GM19099 (cell line): ENCODE data around the gene TNFRSF12A.

ENCODE experiments used
- POLR2A ChIP-seq: IDR thresholded peaks from 3 replicates; pipeline ENCODE4 v1.6.1; 2011; ENCODE audit warnings: low read depth; ENCODE audit not compliant: insufficient read length; ENCODE audit errors: extremely low read depth

Gene TNFRSF12A

DNA sequence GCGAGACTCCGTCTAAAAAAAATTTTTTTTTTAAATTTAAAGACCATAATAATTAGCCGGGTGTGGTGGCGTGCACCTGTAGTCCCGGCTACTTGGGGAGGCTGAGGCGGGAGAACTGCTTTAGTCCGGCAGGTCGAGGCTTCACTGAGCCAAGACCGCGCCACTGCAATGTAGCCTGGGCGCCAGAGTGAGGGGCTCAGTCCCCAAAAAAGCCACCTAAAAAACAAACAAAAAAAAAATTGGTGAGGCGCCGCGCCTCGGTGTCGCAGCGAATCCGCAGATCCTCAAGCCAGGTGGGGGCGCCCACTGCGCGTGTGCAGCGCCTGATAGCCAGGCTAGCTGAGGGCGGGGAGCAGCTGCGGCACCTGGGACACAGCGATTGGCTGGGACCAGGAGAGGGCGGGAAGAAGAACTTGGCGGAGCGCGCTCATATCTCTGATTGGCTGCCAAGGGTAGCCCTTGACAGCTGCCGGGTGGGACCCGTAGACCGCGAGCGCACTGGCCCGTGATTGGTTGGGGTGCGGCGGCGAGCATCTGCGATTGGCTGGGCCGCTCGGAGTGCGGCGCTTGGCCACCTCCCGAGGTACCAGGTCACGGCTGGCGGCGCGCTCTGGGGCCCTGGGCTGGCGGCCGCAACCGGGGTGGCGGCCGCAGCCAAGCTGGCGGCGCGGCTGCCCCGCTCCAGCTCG lies 16.4 kb upstream of the TNFRSF12A start:
- TF ChIP-seq POLR2A, result no peak

- TF ChIP-seq POLR2A, result no peak
These were observed 15.8 kb upstream of the TNFRSF12A start for GRCh38 chr16:3004319-3004718.

GRCh38 chr16:3004781-3005284 lies 15.3 kb upstream of the TNFRSF12A start:
- no peak for TF ChIP-seq POLR2A

- no peak for TF ChIP-seq POLR2A
These were observed 12.9 kb upstream of the TNFRSF12A start for GRCh38 chr16:3007059-3007956.

GRCh38 chr16:3007957-3008689 lies 12.0 kb upstream of the TNFRSF12A start:
- no peak for TF ChIP-seq POLR2A

DNA sequence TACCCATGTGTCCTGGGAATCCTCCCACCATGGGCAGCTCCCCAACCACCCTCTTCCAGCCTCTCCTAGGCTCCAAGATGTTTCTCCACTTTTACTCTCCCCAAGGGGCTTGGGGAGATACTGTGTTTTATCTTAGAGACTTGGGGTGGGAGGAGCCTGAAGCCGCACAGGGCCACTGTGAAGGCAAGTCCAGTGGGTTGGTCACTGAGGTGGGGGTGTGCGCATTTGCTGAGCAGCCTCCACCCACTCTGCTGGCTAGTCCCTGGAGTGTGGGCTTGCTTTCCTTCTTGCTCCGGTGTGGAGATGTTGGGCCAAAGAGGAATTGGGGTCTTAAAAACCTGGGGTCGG lies 11.5 kb upstream of the TNFRSF12A start:
- no peak for TF ChIP-seq POLR2A

- TF ChIP-seq POLR2A, result no peak
These were observed 10.4 kb upstream of the TNFRSF12A start for GRCh38 chr16:3009568-3010390.

DNA sequence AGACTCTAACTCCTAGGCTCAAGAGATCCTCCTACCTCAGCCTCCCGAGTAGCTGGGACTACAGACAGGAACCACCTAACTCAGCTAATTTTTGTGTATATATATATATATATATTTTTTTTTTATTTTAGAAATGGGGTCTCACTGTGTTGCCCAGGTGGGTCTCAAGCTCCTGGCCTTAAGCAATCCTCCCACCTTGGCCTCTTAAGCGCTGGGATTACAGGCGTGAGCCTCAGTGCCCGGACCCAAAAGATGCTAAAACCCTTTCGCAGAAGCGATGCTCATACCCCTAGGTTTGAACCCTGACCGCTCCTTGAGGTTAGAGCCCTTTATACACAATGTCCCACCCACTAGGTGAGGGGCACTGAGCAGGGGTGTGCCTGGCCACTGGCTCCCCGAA lies 9.7 kb upstream of the TNFRSF12A start:
- no peak for TF ChIP-seq POLR2A

GRCh38 chr16:3012246-3012645 lies 7.9 kb upstream of the TNFRSF12A start:
- no peak for TF ChIP-seq POLR2A

DNA sequence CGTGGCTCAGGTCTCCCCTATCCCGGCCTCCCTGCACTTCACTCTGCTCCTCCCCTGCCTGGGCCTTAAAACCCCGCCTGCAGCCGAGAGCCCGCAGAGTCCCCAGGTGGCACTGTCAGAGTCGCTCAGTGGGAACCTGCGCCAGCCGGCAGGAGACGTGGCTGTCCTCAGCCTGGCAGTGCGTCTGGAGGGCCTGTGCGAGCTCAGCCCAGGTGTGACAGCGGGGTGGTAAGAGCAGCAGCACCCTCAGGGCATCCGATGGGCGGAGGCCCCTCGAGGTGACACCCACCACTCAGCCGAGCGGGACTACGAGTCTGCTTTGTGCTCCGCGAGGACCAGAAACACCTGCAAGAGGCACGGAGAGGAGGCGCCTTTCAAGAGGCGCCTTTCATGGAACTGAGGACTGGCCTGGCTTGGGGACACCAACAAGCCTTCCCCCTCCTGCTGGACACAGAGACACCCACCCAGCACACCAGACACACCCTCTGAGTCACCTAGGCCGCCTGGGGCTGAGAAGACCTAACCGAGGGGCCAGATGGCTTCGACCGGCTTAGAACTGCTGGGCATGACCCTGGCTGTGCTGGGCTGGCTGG lies 7.2 kb upstream of the TNFRSF12A start, which contains the start of gene CLDN9:
Gene CLDN9 (plus strand): TSS at position 96 of the 593 bp plus-strand sequence. CDS start 440 bp downstream, at position 536.
- TF ChIP-seq POLR2A, result no peak

- no peak for TF ChIP-seq POLR2A
These were observed 6.6 kb upstream of the TNFRSF12A start for GRCh38 chr16:3013491-3013951.

- no peak for TF ChIP-seq POLR2A
These were observed 6.0 kb upstream of the TNFRSF12A start for GRCh38 chr16:3013998-3014690.

DNA sequence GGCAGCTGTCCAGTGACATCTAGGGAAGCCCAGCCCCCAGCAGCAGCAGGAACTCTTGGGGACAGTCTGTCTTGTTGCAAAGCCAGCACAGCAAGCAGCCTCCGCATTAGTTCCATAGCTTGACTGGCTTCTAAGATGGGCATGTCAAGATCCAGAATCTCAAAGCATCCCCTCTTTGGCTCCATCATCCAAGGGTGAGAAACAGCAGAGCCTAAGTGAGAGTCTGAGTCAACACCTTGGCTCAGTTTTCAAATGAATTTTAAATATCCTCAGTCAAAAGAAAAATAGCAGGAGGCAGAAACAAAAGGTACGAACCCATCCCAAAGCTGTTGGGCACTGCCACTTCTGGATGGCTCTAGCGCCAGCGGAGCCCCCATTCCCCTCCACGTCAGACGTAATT lies 5.2 kb upstream of the TNFRSF12A start:
- TF ChIP-seq POLR2A, result no peak
